Body of pancreas (tissue), 4 donors: ENCODE measurements around the gene PRDM16. TPM values are rescaled to one million over a fixed set of nuclear protein-coding genes. Genes with fewer than 3 reads are reported as not detected.
A peak's percentile ranks its signal among the peaks of the same experiment; 100 is the strongest.

Experiments
- ATAC-seq: fragments of 150-250 bp; one replicate; pipeline ENCODE4 v1.9.1; 2016
- DNase-seq, 4 donors: peaks; one replicate each; pipeline ENCODE4 v3.0.0-alpha.2; 2019
- H3K27ac ChIP-seq, 4 donors: fragments of 200-600 bp; sonication (generic); 1 replicate in 3 of 4; 2 replicates in 1 of 4; pipeline versions ENCODE4 v1.5.1 to v1.6.1; 2016 to 2019; ENCODE audit warnings: mild to moderate bottlenecking in 1 of 4, mixed read lengths in 1 of 4, moderate library complexity in 1 of 4
- H3K27me3 ChIP-seq, 2 donors: fragments of 200-600 bp; sonication (generic); one replicate each; pipeline ENCODE4 v1.6.0; 2016; ENCODE audit warnings: mild to moderate bottlenecking in 1 of 2
- H3K36me3 ChIP-seq, 2 donors: fragments of 200-600 bp; sonication (generic); replicated peaks in 1 of 2; 2 replicates each; pipeline ENCODE4 v1.5.1; 2016; ENCODE audit warnings: low read depth in 2 of 2; ENCODE audit not compliant: insufficient read depth in 1 of 2
- H3K4me1 ChIP-seq: fragments of 200-600 bp; sonication (generic); one replicate; pipeline ENCODE4 v1.6.0; 2016
- H3K4me3 ChIP-seq, 2 donors: fragments of 200-600 bp; sonication (generic); 1 replicate in 1 of 2; 2 replicates in 1 of 2; pipeline ENCODE4 v1.5.1; 2016 to 2019
- H3K9me3 ChIP-seq, 3 donors: fragments of 200-600 bp; sonication (generic); 1 replicate in 2 of 3; 2 replicates in 1 of 3; pipeline ENCODE4 v1.5.1; 2016
- POLR2A ChIP-seq, 3 donors: fragments of 450-650 bp; IDR thresholded peaks; one replicate each; pipeline ENCODE4 v1.6.1; 2016; ENCODE audit warnings: antibody characterized with exemption in 3 of 3, mild to moderate bottlenecking in 2 of 3
- WGBS, 2 donors: methylation state at CpG; one replicate each; pipeline ENCODE4 v1.1.5; 2017; 5-methylcytosine and 5-hydroxymethylcytosine counted together
- intact Hi-C: fragments of 100-400 bp; cut with DNase I; formaldehyde crosslinking; loops from one replicate; pipeline ENCODE4 v1.15.1; 2023
- total RNA-seq, 2 donors: library from RNA; depleted of rRNA; stranded (reverse); fragments of >200 nt; gene quantifications; one replicate each; pipeline ENCODE4 v1.1.0, GENCODE V29; 2016
- TF ChIP-seq, protein P1 (sequence below), 7 experiments: fragments of 450-650 bp in 4 of 7; fragments of 200-600 bp in 3 of 7; sonication (generic) in 3 of 7; IDR thresholded peaks; one replicate each; pipeline ENCODE4 v1.5.1; 2016 to 2019; ENCODE audit warnings: antibody characterized with exemption in 7 of 7

The PRDM16 gene
- total RNA-seq, 2 donors from 2014 or later, result 15.2 to 16.6 TPM

DNA sequence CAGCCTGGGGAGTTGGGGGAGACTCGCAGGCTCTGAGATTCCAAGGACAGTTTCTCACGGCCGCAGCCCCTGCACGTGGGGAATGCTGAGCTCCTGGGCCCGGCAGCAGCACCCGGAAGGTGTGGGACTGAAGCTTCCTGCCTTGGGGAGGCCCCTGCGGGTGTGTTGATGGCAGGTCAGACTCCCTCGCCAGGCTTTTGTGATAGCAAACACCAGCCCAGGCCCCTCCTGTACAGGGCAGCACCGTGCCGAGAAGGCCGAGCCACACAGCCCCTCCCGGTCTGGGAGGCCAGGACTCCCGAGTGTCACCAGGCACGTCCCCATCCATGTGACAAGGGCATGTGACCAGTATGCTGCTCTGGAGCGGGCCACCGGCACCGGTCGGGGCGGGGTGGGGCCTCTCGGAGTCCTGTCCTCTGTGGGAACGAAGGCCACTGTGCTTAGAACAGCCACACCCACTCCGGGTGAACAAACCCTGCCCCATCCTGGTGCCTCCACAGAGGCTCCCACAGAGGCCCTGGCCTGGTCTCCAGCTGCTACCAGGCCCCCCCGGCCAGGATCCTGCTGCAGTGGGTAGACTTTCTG lies 354.3 kb downstream of the PRDM16 start:
- TF ChIP-seq, protein P1, sequence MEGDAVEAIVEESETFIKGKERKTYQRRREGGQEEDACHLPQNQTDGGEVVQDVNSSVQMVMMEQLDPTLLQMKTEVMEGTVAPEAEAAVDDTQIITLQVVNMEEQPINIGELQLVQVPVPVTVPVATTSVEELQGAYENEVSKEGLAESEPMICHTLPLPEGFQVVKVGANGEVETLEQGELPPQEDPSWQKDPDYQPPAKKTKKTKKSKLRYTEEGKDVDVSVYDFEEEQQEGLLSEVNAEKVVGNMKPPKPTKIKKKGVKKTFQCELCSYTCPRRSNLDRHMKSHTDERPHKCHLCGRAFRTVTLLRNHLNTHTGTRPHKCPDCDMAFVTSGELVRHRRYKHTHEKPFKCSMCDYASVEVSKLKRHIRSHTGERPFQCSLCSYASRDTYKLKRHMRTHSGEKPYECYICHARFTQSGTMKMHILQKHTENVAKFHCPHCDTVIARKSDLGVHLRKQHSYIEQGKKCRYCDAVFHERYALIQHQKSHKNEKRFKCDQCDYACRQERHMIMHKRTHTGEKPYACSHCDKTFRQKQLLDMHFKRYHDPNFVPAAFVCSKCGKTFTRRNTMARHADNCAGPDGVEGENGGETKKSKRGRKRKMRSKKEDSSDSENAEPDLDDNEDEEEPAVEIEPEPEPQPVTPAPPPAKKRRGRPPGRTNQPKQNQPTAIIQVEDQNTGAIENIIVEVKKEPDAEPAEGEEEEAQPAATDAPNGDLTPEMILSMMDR (IDR thresholded peaks at IDR 0.05), result no peak
- TF ChIP-seq POLR2A (IDR thresholded peaks at IDR 0.05), result no peak
- intact Hi-C loops, result no loop called here
- Histone ChIP-seq H3K4me3 (no peak overlapping the region), H3K36me3 (peaks cover 0 to 2% of the 10 kb centered on the region in 2 donors), H3K27ac (peak overlapping the region; percentile 69 to 79 (median 72)), H3K9me3 (no peaks in the 10 kb centered on the region), H3K4me1 (peaks cover 24% of the 10 kb centered on the region), H3K27me3 (no peaks in the 10 kb centered on the region)
- WGBS, 2 donors, result 17 to 20% methylated on average over 6 to 23 of the region's 23 CpGs
- peak; percentile 62 to 91 (median 81) for DNase-seq
- ATAC-seq, result peak; percentile 86

DNA sequence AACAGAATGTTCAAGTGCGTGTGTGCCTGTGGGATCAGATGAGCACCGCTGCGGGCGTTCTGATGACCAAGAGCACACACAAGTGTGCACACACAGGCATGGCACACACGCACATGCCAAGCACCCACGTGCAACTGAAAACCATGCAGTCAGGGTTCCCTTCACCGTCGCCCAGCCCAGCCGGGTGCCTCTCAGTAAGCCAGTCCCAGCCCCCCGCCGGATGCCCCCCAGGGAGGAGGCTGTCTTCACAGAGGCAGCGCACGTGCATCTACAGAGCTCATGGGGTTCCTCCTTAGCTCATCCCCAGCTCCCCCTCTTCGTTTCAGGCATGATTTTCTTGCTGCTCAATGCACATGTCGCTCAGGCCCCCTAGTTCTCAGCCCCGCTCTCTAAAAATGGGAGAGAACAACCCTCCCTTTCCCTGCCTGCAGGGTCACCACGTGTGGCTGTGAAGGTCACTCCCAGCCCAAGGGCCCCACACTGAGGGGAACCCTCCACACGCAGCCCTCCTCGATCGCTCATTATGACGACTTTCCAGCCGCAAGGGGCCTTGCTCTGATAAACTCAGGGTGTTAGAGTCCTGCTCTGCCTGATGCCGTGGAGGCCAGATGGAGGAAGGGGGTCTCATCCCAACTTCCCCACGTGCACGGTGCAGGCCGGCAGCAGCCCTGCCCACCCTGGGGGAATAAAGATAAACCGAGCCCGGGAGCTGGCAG lies 355.1 kb downstream of the PRDM16 start:
- TF ChIP-seq, protein P1 (IDR thresholded peaks at IDR 0.05), result no peak
- no peak for TF ChIP-seq POLR2A (IDR thresholded peaks at IDR 0.05)
- 54 to 63% methylated on average over 15 to 26 of the region's 28 CpGs for WGBS, 2 donors

DNA sequence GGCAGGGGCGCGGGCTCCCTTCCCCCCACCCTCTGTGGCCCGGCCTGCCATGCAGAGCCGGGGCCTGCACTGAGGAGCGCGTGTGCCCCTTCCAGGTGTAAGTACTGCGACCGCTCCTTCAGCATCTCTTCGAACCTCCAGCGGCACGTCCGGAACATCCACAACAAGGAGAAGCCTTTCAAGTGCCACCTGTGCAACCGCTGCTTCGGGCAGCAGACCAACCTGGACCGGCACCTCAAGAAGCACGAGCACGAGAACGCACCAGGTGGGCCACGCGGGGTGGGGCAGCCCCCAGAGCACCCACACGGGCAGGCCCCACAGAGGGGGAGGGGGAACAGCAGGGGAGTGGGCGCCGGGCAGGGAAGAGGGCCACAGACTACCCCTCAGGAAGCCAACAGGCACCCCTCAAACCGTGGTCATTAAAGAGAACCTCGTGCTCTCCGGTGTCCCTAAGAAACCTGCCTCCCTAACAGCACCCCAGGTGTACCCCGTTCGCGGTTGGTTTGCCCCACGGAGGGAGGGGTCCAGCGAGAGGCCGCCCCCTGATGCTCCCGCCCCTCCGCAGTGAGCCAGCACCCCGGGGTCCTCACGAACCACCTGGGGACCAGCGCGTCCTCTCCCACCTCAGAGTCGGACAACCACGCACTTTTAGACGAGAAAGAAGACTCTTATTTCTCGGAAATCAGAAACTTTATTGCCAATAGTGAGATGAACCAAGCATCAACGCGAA lies 356.6 kb downstream of the PRDM16 start:
- H3K36me3 ChIP-seq, result peaks cover 0 to 2% of the 10 kb centered on the region in 2 donors
- no peaks in the 10 kb centered on the region for H3K27me3 ChIP-seq
- DNase-seq (no peak), ATAC-seq (no peak)
- no peak overlapping the region for H3K4me3 ChIP-seq
- no peak overlapping the region for H3K27ac ChIP-seq
- intact Hi-C loops, result loop anchor here (5.0 kb wide), 1 partner anchor 363 kb away; no protein-coding TSS in a partner anchor
- H3K4me1 ChIP-seq, result peaks cover 24% of the 10 kb centered on the region
- 83 to 88% methylated on average over 23 to 40 of the region's 44 CpGs for WGBS, 2 donors
- TF ChIP-seq, protein P1 (IDR thresholded peaks at IDR 0.05), result no peak
- TF ChIP-seq POLR2A (IDR thresholded peaks at IDR 0.05), result no peak
- no peaks in the 10 kb centered on the region for H3K9me3 ChIP-seq

More for the DNA sequence above, 355.1 kb downstream of the PRDM16 start:
- H3K27ac ChIP-seq, result peak overlapping the region; percentile 69 to 79 (median 72)
- no peaks in the 10 kb centered on the region for H3K9me3 ChIP-seq
- H3K36me3 ChIP-seq, result peaks cover 0 to 2% of the 10 kb centered on the region in 2 donors
- H3K4me1 ChIP-seq, result peaks cover 24% of the 10 kb centered on the region
- intact Hi-C loops, result no loop called here
- no peak overlapping the region for H3K4me3 ChIP-seq
- DNase-seq (peak in 1 of 4 donors; percentile 20), ATAC-seq (no peak)
- no peaks in the 10 kb centered on the region for H3K27me3 ChIP-seq

DNA sequence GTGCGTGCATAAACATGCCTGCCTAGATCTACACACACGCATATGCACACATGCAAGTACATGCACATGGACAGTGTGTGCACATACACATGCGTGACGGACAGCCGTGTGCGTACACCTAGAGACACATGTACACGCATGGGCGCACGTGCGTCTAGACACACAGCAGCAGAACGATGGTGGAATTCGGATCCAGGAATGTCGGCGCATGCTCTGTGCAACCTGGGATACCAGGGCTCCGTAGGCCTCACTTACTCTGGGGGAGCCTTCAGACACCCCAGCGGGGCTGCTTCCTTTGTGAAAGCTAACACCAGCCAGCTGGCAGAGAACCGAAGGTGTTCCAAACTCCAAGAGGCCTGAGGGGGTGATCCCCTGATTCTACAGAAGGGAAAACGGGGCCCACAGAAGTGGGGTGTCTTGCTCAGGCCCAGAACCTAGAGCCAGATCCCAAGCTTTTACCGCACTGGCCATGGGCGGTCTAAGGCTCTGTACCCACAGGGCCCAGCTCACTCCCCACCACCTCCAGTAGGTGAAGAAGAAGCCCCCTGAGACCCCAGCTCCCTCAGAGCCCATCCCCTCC lies 358.0 kb downstream of the PRDM16 start:
- 93 to 94% methylated on average over 16 to 20 of the region's 20 CpGs for WGBS, 2 donors

More for the DNA sequence above, 358.0 kb downstream of the PRDM16 start:
- Histone ChIP-seq H3K4me1 (peaks cover 24% of the 10 kb centered on the region), H3K4me3 (no peak overlapping the region), H3K27me3 (no peaks in the 10 kb centered on the region), H3K27ac (no peak overlapping the region), H3K9me3 (no peaks in the 10 kb centered on the region), H3K36me3 (peaks cover 0 to 2% of the 10 kb centered on the region in 2 donors)
- DNase-seq (no peak), ATAC-seq (no peak)
- intact Hi-C loops, result loop anchor here (5.0 kb wide), 1 partner anchor 365 kb away; no protein-coding TSS in a partner anchor
- no peak for TF ChIP-seq POLR2A (IDR thresholded peaks at IDR 0.05)
- TF ChIP-seq, protein P1 (IDR thresholded peaks at IDR 0.05), result no peak
